ENCODE results near the gene ARX. TPM values are rescaled to one million over a fixed set of nuclear protein-coding genes. Genes with fewer than 3 reads are reported as not detected.

ARX gene
- total RNA-seq, 8 experiments from 2014 or later = 0.05 to 10.3 (median 0.18) TPM

DNA sequence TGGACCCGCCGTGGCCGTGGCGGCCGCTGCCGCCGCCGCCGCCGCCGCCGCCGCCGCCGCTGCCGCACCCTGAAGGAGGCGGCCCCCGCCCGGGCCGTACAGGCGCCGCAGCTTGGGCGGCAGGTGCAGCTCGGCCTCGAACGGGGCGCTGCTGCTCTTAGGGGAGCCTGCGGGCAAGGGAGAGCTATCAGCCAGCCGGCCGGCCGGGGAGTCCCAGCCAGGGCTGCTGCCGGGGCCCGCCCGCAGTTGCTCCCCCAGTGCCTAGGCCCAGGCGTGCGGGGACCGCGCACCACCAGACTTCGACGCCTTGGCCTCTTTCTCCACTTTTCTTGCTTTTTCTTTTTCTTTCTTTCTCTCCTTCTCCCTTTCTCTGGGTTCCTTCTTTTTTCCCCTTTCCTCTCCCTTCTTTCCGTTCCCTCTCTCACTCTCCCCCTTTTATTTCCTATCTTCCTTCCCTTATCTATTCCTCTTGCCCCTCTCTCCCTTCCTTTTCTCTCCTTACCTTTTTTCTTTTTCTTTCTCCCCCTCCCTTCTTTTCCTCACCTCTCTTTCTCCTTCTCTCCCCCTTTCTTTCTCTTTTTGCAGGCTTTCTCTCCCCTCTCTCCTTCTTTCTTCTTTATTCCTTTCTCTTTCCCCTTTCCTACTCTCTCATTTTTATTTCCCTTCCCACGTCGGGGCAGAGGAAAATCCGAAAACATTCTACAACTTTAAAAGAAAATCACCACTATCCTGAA is 2.0 kb downstream of the ARX start:
- Histone ChIP-seq H3K4me1 (replicated peaks in 1 of 2) (peaks cover 0 to 5% of the 10 kb centered on the region in 2 donors), H3K27ac (no peak overlapping the region), H3K4me3 (peak overlapping the region in 4 of 5 donors; percentile 10 to 22 (median 18))
- in situ Hi-C loops (cut with MboI; ENCODE audit: low pct_unique_long_range_greater_than_20kb in 2 of 9, low sequenced_read_pairs in 9 of 9, unreplicated experiment in 9 of 9) = loop anchor here in 2 of 9 experiments (25.0 kb wide), 2 partner anchors 176 to 251 kb away; no protein-coding TSS in a partner anchor
- peak in 5 of 8 experiments; percentile 2 to 18 (median 8) for ATAC-seq (replicated peaks in 6 of 8)
- WGBS, 10 experiments = 6 to 37% (median 14%) methylated on average over 1 to 16 of the region's 44 CpGs; no CpG with 5 or more reads in 3 of the 10 experiments

DNA sequence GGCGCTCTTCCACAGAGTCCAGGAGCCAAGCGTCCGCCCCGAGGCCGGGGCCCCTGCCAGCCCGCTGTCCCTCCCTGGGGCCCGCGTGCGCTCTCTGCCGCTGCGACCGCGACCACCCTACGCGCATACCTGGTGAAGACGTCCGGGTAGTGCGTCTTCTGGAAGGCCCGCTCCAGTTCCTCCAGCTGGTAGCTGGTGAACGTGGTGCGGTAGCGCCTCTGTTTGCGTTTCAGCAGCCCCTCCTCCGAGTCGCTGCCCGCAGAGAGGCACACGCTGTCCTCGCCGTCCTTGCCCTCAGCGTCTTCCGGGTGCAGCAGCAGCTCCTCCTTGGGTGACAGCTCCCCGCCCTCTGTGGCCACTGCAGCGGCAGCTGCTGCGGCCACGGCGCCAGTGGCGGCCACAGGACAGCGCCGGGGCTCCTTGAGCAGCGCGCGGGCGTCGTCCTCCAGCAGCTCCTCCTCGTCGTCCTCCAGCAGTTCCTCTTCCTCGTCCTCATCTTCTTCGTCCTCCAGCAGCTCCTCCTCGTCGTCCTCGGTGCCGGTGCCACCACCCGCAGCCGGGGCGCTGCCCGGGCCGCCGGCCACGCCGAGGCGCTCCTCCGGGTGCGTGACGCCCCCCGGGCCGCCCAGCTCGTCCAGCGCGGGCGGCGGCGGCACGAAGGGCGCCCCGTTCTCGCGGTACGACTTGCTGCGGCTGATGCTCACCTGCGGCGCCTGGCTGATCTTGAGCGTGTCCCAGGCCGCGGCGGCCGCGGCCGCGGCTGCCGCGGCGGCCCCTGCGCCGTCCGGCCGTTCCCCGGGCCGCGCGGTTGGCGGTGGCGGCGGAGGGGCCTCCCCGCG is 2.8 kb downstream of the ARX start:
- ATAC-seq (replicated peaks in 6 of 8) = peak; percentile 4 to 55 (median 40)
- H3K4me3 ChIP-seq = peak overlapping the region in 4 of 5 donors; percentile 15 to 22 (median 20)
- in situ Hi-C loops (cut with MboI; ENCODE audit: low pct_unique_long_range_greater_than_20kb in 2 of 9, low sequenced_read_pairs in 9 of 9, unreplicated experiment in 9 of 9) = loop anchor here in 2 of 9 experiments (25.0 kb wide), 2 partner anchors 176 to 251 kb away; no protein-coding TSS in a partner anchor
- H3K4me1 ChIP-seq (replicated peaks in 1 of 2) = peaks cover 0 to 5% of the 10 kb centered on the region in 2 donors
- H3K27ac ChIP-seq = no peak overlapping the region
- 0% methylated on average over 4 of the region's 105 CpGs; no CpG with 5 or more reads in 9 of the 10 experiments for WGBS, 10 experiments

DNA sequence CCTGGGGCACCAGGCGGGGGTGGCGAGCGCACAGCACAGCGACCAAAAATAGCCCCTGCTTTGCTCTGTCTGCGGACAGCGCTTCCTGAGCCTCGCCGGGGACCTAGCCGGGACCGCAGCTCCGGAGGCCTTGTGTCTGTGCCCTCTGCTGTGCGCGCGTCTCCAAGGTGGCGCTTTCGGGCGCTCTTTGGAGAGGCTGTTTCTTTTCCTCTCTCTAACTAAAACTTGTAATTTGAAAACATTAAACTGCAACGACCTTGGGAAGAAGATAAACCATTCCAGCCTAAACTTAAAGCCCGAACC is 3.4 kb downstream of the ARX start:
- H3K27ac ChIP-seq = no peak overlapping the region
- in situ Hi-C loops (cut with MboI; ENCODE audit: low pct_unique_long_range_greater_than_20kb in 2 of 9, low sequenced_read_pairs in 9 of 9, unreplicated experiment in 9 of 9) = loop anchor here in 2 of 9 experiments (25.0 kb wide), 2 partner anchors 175 to 250 kb away; no protein-coding TSS in a partner anchor
- H3K4me1 ChIP-seq (replicated peaks in 1 of 2) = peaks cover 0 to 3% of the 10 kb centered on the region in 2 donors
- 0 to 9% (median 3%) methylated on average over 4 to 5 of the region's 19 CpGs; no CpG with 5 or more reads in 7 of the 10 experiments for WGBS, 10 experiments
- no peak overlapping the region for H3K4me3 ChIP-seq
- peak in 1 of 8 experiments; percentile 4 for ATAC-seq (replicated peaks in 6 of 8)

DNA sequence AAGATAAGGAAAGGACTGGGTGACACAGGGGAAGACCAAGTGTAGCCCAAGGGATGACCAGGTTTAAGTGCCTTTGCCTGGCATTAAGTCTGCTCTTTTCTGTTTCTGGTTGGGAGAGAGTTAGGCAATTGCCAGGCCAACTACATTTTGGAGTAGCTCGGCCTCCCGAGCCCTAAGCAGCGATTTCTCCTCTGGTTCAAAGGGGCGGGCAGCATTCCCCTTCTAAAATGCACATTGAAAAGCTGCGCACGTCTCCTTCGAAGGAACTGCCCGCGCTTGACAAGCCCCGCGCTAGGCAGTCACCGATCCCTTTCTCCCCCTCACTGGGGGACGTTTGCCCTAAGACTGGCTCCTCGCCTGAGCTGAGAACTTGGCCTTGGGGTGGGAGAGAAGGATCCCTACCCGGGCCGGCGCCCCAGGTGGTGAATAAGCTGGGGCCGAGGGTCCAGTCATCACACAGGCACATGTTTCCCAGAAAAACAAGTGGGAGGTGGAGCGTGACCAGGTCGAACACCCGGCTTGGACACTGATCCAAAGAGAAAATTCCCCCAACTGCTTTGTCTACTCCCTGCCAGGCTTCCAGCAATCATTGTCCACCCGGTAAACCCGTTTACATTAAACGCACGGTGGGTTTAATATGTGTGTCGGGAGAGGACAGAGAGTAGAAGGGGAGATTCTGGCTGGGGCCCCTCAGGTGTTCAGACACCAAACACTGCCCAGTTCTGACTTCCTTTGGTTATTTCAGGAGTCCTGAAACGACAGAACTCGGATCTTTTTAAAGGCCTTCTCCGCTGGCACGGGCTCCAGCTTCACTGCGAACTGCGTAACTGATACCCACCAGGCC is 4.0 kb downstream of the ARX start:
- Histone ChIP-seq H3K4me3 (peak overlapping the region in 2 of 5 donors; percentile 3 to 6), H3K4me1 (replicated peaks in 1 of 2) (peaks cover 0 to 3% of the 10 kb centered on the region in 2 donors), H3K27ac (no peak overlapping the region)
- in situ Hi-C loops (cut with MboI; ENCODE audit: low pct_unique_long_range_greater_than_20kb in 2 of 9, low sequenced_read_pairs in 9 of 9, unreplicated experiment in 9 of 9) = loop anchor here in 2 of 9 experiments (25.0 kb wide), 2 partner anchors 175 to 250 kb away; no protein-coding TSS in a partner anchor
- ATAC-seq (replicated peaks in 6 of 8) = no peak
- WGBS, 10 experiments = 0 to 46% (median 20%) methylated on average over 2 to 16 of the region's 32 CpGs; no CpG with 5 or more reads in 5 of the 10 experiments

DNA sequence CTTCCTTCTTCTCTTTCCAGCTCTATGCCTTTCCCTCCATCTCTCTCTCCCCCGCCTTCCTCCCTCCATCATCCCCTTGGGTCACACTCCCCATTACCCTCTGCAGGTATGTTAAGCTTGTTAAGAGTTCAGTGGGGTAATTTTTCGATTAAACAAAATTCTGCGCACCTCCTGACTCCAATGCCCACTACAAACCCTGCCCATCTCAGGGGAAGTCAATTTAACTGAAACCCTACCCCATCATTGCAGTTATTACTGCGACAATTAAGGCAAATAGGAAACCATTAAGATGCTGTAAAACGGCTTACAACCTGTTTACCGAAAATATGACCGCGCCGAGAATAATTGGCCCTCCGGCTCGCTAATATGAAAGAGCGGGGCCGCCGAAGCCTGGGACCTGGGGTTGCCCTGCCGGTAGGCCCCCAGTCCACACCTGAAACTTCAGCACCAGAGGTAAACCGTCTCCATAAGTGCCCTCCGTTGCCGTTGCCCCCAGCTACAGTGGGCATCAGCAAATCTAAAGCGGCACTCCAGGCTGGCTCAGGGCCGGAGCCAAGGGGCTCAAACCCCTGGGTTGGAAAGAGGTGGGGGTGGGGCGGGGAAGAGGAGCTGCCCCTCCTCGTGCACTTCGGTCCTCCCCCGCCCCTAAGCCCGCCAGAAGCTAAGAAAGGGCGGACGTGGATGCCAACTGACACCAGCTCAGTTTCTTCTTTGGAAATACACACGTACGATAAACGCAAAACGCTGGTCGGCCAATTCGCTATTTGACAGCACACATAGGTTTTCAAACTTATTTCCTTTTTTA is 4.8 kb downstream of the ARX start:
- no peak overlapping the region for H3K27ac ChIP-seq
- in situ Hi-C loops (cut with MboI; ENCODE audit: low pct_unique_long_range_greater_than_20kb in 2 of 9, low sequenced_read_pairs in 9 of 9, unreplicated experiment in 9 of 9) = loop anchor here in 2 of 9 experiments (25.0 kb wide), 2 partner anchors 174 to 249 kb away; no protein-coding TSS in a partner anchor
- H3K4me1 ChIP-seq (replicated peaks in 1 of 2) = peaks cover 0 to 3% of the 10 kb centered on the region in 2 donors
- no peak for ATAC-seq (replicated peaks in 6 of 8)
- H3K4me3 ChIP-seq = peak overlapping the region in 1 of 5 donors; percentile 6
- WGBS, 10 experiments = 2 to 80% (median 31%) methylated on average over 1 to 23 of the region's 33 CpGs; no CpG with 5 or more reads in 4 of the 10 experiments

DNA sequence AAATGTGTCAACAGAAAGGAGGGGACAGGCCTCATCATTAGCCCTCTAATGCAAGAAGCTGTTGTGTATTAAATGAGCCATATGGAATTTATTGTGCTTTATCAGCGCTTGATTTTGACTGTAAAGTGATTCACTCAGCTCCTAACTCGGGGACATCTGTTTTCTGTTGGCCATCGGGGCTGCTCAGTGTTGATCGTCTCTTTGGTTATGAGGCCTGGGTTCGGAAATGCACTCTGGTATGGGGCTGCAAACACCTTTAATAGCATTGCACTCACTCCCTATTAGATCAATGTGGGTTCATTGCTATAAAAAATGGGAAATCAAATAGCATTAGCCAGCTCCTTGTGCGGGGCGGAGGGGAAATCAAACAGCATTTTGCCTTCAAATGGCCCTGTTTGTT is 6.4 kb downstream of the ARX start:
- in situ Hi-C loops (cut with MboI; ENCODE audit: low pct_unique_long_range_greater_than_20kb in 2 of 9, low sequenced_read_pairs in 9 of 9, unreplicated experiment in 9 of 9) = loop anchor here in 2 of 9 experiments (25.0 kb wide), 2 partner anchors 172 to 247 kb away; no protein-coding TSS in a partner anchor
- H3K4me3 ChIP-seq = no peak overlapping the region
- no peak overlapping the region for H3K27ac ChIP-seq
- peak in 1 of 8 experiments; percentile 51 for ATAC-seq (replicated peaks in 6 of 8)
- 0 to 40% (median 22%) methylated on average over 1 to 4 of the region's 7 CpGs; no CpG with 5 or more reads in 5 of the 10 experiments for WGBS, 10 experiments
- H3K4me1 ChIP-seq (replicated peaks in 1 of 2) = no peaks in the 10 kb centered on the region

DNA sequence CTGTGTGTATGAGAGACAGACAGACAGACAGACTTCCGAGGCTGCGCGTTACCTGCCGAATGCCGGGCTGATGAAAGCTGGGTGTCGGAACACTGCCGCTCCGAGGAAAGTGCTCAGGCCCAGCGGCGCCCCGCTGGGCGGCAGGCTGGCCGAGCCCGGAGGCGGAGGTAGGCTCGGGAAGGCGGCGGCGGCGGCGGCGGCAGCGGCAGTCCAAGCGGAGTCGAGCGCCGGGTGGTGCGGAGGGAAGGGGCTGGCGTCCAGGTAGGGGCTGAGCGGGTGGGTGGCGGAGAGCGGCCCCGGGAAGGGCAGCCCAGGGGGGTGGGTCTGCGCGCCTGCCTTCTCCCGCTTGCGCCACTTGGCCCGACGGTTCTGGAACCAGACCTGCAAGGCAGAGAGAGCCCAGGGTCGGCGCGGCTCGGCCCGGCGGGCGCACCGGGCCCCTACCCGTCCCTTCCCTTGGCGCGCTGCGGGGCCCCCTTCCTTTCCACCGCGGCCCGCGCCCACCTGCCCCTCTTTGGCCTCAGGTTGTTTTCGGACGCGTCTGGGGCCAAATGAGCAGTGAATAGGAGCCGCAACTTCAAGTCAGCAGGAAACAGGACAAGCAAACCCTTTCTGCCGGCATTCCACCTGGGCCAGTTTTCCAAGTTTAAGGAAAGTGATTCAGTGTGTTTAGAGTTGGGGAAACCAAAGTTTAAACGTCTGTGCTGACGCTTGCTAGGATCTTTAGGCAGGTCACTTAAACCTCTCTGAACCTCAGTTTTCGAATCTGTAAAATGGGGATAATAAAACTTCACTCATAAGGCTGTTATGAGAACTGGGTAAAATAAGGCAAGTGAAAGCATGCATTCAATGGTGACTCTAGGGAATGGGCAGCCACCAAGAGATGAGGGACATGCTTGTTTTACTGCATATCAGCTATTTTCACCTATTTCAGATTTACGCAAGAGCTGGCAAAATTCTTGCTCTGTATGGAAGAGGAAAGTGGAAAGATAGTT is 8.4 kb downstream of the ARX start:
- Histone ChIP-seq H3K27ac (no peak overlapping the region), H3K4me3 (no peak overlapping the region), H3K4me1 (replicated peaks in 1 of 2) (peaks cover 0 to 2% of the 10 kb centered on the region in 2 donors)
- in situ Hi-C loops (cut with MboI; ENCODE audit: low pct_unique_long_range_greater_than_20kb in 2 of 9, low sequenced_read_pairs in 9 of 9, unreplicated experiment in 9 of 9) = loop anchor here in 2 of 9 experiments (25.0 kb wide), 2 partner anchors 170 to 245 kb away; no protein-coding TSS in a partner anchor
- WGBS, 10 experiments = 0 to 46% (median 13%) methylated on average over 1 to 10 of the region's 64 CpGs; no CpG with 5 or more reads in 7 of the 10 experiments
- ATAC-seq (replicated peaks in 6 of 8) = no peak

DNA sequence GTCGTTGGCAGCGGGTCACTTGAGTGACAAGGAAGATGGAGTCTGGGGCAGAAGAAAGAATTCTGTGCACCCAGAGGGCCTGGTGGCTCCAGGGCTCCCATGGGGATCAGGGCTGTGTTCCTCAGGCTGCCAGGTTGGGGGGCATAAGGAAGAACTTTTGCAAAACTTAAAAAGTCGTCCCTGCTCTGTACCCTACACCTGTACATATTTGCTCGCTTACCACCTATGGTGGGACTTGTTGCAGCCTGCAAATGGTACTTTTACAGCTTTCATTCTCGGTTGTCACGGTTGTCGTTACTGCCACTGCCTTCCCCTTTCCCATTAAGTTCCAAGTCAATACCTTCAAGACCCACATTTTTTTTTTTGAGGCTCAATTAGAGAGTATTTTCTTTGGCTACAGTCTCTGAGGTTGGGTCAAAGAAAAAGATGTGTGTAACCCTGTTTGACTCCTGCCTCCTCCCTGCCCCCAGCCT is 9.1 kb downstream of the ARX start:
- ATAC-seq (replicated peaks in 6 of 8) = no peak
- in situ Hi-C loops (cut with MboI; ENCODE audit: low pct_unique_long_range_greater_than_20kb in 2 of 9, low sequenced_read_pairs in 9 of 9, unreplicated experiment in 9 of 9) = loop anchor here in 2 of 9 experiments (25.0 kb wide), 2 partner anchors 169 to 244 kb away; no protein-coding TSS in a partner anchor
- H3K27ac ChIP-seq = no peak overlapping the region
- H3K4me3 ChIP-seq = no peak overlapping the region
- 0 to 63% (median 20%) methylated on average over 2 to 3 of the region's 7 CpGs; no CpG with 5 or more reads in 5 of the 10 experiments for WGBS, 10 experiments
- H3K4me1 ChIP-seq (replicated peaks in 1 of 2) = peaks cover 0 to 2% of the 10 kb centered on the region in 2 donors

DNA sequence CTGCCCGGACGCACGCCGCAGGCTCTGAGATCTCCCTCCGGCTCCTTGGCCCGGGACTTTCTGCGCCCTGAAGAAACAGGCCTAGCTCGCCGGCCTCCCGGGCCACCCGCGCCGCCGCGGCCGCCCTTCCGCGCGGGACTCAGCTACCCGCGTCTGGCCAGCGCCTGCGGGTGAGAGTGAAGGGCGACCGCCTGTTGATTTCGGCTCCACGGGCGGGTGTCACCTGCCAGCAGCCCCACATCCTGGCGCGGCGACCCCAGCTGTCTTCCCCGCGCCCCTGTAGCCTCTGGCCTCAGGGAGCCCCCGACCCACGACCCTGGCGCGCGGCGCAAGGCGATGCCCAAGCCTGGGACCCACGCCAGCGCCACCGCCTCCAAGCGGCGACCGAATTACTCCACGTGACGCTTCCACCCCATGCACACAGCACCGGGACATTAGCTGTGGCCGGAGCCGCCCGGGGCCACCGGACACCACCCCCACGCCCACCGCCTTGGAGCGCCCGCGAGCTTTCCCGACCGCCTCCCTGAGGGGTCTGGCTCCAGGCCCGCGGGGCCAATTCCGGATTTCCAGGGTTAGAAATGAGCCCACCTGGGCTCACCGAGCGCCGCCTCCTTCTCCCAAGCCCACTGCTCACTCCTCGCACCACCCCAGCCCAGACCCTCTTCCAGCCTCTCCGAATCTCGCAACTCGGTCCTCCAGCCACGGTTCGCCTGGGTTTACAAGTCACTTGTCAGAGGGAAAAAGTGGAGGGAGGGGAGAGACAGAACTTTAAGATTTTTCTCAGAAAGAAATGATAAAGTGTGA is 10.2 kb downstream of the ARX start:
- peak in 1 of 8 experiments; percentile 39 for ATAC-seq (replicated peaks in 6 of 8)
- 0 to 10% (median 0%) methylated on average over 2 to 4 of the region's 72 CpGs; no CpG with 5 or more reads in 7 of the 10 experiments for WGBS, 10 experiments
- in situ Hi-C loops (cut with MboI; ENCODE audit: low pct_unique_long_range_greater_than_20kb in 2 of 9, low sequenced_read_pairs in 9 of 9, unreplicated experiment in 9 of 9) = loop anchor here in 2 of 9 experiments (25.0 kb wide), 2 partner anchors 168 to 243 kb away; no protein-coding TSS in a partner anchor
- Histone ChIP-seq H3K4me3 (no peak overlapping the region), H3K4me1 (replicated peaks in 1 of 2) (peaks cover 0 to 2% of the 10 kb centered on the region in 2 donors), H3K27ac (no peak overlapping the region)

DNA sequence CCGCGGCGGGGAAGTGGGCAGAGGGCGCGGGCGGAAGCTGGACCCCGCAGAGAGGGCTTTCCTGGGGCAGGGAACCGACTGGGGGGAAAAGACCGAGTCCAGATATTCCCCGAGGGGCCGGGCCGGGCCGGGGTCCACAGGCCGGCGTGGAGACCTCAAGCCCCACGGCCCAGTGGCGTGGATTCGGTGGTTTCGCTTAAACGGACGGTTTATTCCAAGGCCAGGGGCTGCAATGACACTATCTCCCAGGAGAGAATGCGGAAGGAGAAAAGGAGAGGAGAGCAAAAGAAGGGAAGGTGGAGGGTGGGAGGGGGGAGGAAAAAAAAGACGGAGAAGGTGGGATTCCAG is 10.8 kb downstream of the ARX start:
- no peak overlapping the region for H3K27ac ChIP-seq
- WGBS, 10 experiments = no CpG with 5 or more reads among the region's 23 CpGs
- peak in 1 of 8 experiments; percentile 16 for ATAC-seq (replicated peaks in 6 of 8)
- no peak overlapping the region for H3K4me3 ChIP-seq
- H3K4me1 ChIP-seq (replicated peaks in 1 of 2) = peaks cover 0 to 2% of the 10 kb centered on the region in 2 donors
- in situ Hi-C loops (cut with MboI; ENCODE audit: low pct_unique_long_range_greater_than_20kb in 2 of 9, low sequenced_read_pairs in 9 of 9, unreplicated experiment in 9 of 9) = loop anchor here in 2 of 9 experiments (25.0 kb wide), 2 partner anchors 168 to 243 kb away; no protein-coding TSS in a partner anchor
